ENCODE data around the gene FAM221A. TPM values are rescaled to one million over a fixed set of nuclear protein-coding genes. Genes with fewer than 3 reads are reported as not detected.

The FAM221A gene
- 8.2 and 12.0 TPM in 2 replicates for total RNA-seq (2021)
- Bru-seq, nascent RNA, result percentile 74 among the genes with signal in this experiment
- percentile 71 among the genes with signal in this experiment for BruChase-seq, experiment 1, labeled RNA remaining after a 2-hour chase
- percentile 60 among the genes with signal in this experiment for BruChase-seq, experiment 2, labeled RNA remaining after a 6-hour chase
- long read RNA-seq, partial matches to known transcripts, result 0 of 15 reads
- long read RNA-seq, other reads (novel, unspliced or antisense), result 3 of 15 reads

GRCh38 chr7:23679898-23680413 lies at the start of gene FAM221A:
Gene FAM221A, plus strand, starts transcription at chr7:23680199. Its CDS starts 20 bp downstream, at chr7:23680219.
- POLR2A ChIA-PET (ENCODE audit: low non-redundant PET), result no interaction called here
- Histone ChIP-seq H3K4me3 (ENCODE audit: low read depth, low read length, poor library complexity, severe bottlenecking) (peak within 1 kb of the TSS; percentile 57), H3K4me1 (ENCODE audit: insufficient read depth, low read length, poor library complexity, severe bottlenecking) (no peaks in the 10 kb centered on the region), H3K36me3 (ENCODE audit: insufficient read depth, low read length, poor library complexity, severe bottlenecking) (no peaks in the 10 kb centered on the region), H3K27me3 (replicated peaks; ENCODE audit: insufficient read depth, low read depth, low read length, poor library complexity) (no peaks in the 10 kb centered on the region), H3K27ac (ENCODE audit: low read depth, low read length, poor library complexity, severe bottlenecking) (peak within 1 kb of the TSS; percentile 52), H3K9me3 (ENCODE audit: low read depth, low read length, poor library complexity, severe bottlenecking) (no peaks in the 10 kb centered on the region)
- CTCF ChIA-PET, result interaction anchor here (1.1 kb wide), 1 partner anchor 22 kb away, joined by 6 read pairs; no protein-coding TSS in a partner anchor
- intact Hi-C loops (cut with micrococcal nuclease; ENCODE audit: unreplicated experiment), result no loop called here
- no TSS peak for BruUV-seq (replicated peaks)
- peak; percentile 87 for DNase-seq (ENCODE audit: low spot score)
- TF ChIP-seq EZH2 (IDR thresholded peaks at IDR 0.05; ENCODE audit: borderline replicate concordance, low read depth, low read length, poor library complexity, severe bottlenecking), result no peak
- TF ChIP-seq, protein P1, sequence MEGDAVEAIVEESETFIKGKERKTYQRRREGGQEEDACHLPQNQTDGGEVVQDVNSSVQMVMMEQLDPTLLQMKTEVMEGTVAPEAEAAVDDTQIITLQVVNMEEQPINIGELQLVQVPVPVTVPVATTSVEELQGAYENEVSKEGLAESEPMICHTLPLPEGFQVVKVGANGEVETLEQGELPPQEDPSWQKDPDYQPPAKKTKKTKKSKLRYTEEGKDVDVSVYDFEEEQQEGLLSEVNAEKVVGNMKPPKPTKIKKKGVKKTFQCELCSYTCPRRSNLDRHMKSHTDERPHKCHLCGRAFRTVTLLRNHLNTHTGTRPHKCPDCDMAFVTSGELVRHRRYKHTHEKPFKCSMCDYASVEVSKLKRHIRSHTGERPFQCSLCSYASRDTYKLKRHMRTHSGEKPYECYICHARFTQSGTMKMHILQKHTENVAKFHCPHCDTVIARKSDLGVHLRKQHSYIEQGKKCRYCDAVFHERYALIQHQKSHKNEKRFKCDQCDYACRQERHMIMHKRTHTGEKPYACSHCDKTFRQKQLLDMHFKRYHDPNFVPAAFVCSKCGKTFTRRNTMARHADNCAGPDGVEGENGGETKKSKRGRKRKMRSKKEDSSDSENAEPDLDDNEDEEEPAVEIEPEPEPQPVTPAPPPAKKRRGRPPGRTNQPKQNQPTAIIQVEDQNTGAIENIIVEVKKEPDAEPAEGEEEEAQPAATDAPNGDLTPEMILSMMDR (conservative IDR thresholded peaks at IDR 0.05; ENCODE audit: low read depth, low read length), result peak; percentile 77

DNA sequence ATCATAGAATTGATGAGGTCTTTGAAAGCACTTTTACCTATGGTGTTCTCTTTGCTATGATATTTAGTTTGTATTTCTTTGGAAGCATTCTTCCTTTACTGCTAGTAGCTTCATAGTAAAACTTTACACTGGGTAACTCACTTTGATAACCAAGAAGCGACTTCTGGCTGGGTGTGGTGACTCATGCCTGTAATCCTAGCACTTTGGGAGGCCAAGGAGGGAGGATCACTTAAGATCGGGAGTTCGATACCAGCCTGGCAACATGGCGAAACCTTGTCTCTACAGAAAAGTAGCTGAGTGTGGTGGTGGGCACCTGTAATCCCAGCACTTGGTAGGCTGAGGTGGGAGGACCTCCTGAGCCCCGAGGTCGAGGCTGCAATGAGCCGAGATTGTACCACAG lies 46.6 kb upstream of the FAM221A start:
- H3K4me1 ChIP-seq (ENCODE audit: insufficient read depth, low read length, poor library complexity, severe bottlenecking), result peaks cover 4% of the 10 kb centered on the region
- no peak overlapping the region for H3K4me3 ChIP-seq (ENCODE audit: low read depth, low read length, poor library complexity, severe bottlenecking)
- intact Hi-C loops (cut with micrococcal nuclease; ENCODE audit: unreplicated experiment), result no loop called here
- no TSS peak for BruUV-seq (replicated peaks)
- DNase-seq (ENCODE audit: low spot score), result no peak
- H3K36me3 ChIP-seq (ENCODE audit: insufficient read depth, low read length, poor library complexity, severe bottlenecking), result no peaks in the 10 kb centered on the region
- H3K9me3 ChIP-seq (ENCODE audit: low read depth, low read length, poor library complexity, severe bottlenecking), result no peaks in the 10 kb centered on the region
- POLR2A ChIA-PET (ENCODE audit: low non-redundant PET), result no interaction called here
- TF ChIP-seq, protein P1 (conservative IDR thresholded peaks at IDR 0.05; ENCODE audit: low read depth, low read length), result no peak
- no peak for TF ChIP-seq EZH2 (IDR thresholded peaks at IDR 0.05; ENCODE audit: borderline replicate concordance, low read depth, low read length, poor library complexity, severe bottlenecking)
- H3K27me3 ChIP-seq (replicated peaks; ENCODE audit: insufficient read depth, low read depth, low read length, poor library complexity), result no peaks in the 10 kb centered on the region
- no peak overlapping the region for H3K27ac ChIP-seq (ENCODE audit: low read depth, low read length, poor library complexity, severe bottlenecking)
- CTCF ChIA-PET, result no interaction called here

GRCh38 chr7:23645822-23646221 lies 34.2 kb upstream of the FAM221A start:
- POLR2A ChIA-PET (ENCODE audit: low non-redundant PET), result no interaction called here
- no peak for TF ChIP-seq EZH2 (IDR thresholded peaks at IDR 0.05; ENCODE audit: borderline replicate concordance, low read depth, low read length, poor library complexity, severe bottlenecking)
- TF ChIP-seq, protein P1 (conservative IDR thresholded peaks at IDR 0.05; ENCODE audit: low read depth, low read length), result no peak
- no peaks in the 10 kb centered on the region for H3K27me3 ChIP-seq (replicated peaks; ENCODE audit: insufficient read depth, low read depth, low read length, poor library complexity)
- no peak for DNase-seq (ENCODE audit: low spot score)
- no peaks in the 10 kb centered on the region for H3K4me1 ChIP-seq (ENCODE audit: insufficient read depth, low read length, poor library complexity, severe bottlenecking)
- H3K27ac ChIP-seq (ENCODE audit: low read depth, low read length, poor library complexity, severe bottlenecking), result no peak overlapping the region
- no TSS peak for BruUV-seq (replicated peaks)
- H3K9me3 ChIP-seq (ENCODE audit: low read depth, low read length, poor library complexity, severe bottlenecking), result no peaks in the 10 kb centered on the region
- H3K4me3 ChIP-seq (ENCODE audit: low read depth, low read length, poor library complexity, severe bottlenecking), result no peak overlapping the region
- intact Hi-C loops (cut with micrococcal nuclease; ENCODE audit: unreplicated experiment), result no loop called here
- no peaks in the 10 kb centered on the region for H3K36me3 ChIP-seq (ENCODE audit: insufficient read depth, low read length, poor library complexity, severe bottlenecking)
- CTCF ChIA-PET, result no interaction called here

All from A673 (cell line).